B cell (primary cell): Measurements from ENCODE around the gene CXCR3. TPM values are rescaled to one million over a fixed set of nuclear protein-coding genes. Genes with fewer than 3 reads are reported as not detected.
A peak's percentile ranks its signal among the peaks of the same experiment; 100 is the strongest.

Source experiments
- ATAC-seq: fragments of 200-7000 bp; cut with Tn5 transposase; one replicate; pipeline ENCODE4 v1.10.0; 2021; ENCODE audit warnings: low read depth, mild to moderate bottlenecking, moderate number of reproducible peaks, moderate library complexity
- CTCF ChIA-PET: fragments of 350-600 bp; sonication (Branson Sonifier 250); formaldehyde crosslinking; loops from one replicate; lab custom pipeline; 2021; ENCODE audit warnings: antibody characterized with exemption, inconsistent platforms; lab: Charles Lee
- POLR2A ChIA-PET: fragments of 350-600 bp; sonication (Branson Sonifier 250); formaldehyde crosslinking; loops from one replicate; lab custom pipeline; 2021; ENCODE audit warnings: antibody characterized with exemption; lab: Charles Lee
- DNase-seq: peaks from one replicate; pipeline ENCODE4 v3.0.0; 2013
- H2AFZ ChIP-seq: 2 replicates; pipeline ENCODE4 v1.6.1; 2012; ENCODE audit warnings: mild to moderate bottlenecking, low read depth, low read length; ENCODE audit not compliant: insufficient read depth, poor library complexity, severe bottlenecking
- H3K27ac ChIP-seq, 2 donors: 1 replicate in 1 of 2; 2 replicates in 1 of 2; pipeline ENCODE4 v1.5.1; 2012 to 2013; ENCODE audit warnings: low read length in 2 of 2, mild to moderate bottlenecking in 2 of 2, moderate library complexity in 1 of 2
- H3K27me3 ChIP-seq, 4 experiments: fragments of 200-600 bp in 1 of 4; sonication (generic) in 1 of 4; replicated peaks in 1 of 4; 1 replicate in 2 of 4; 2 replicates in 2 of 4; pipeline versions ENCODE4 v1.6.1 to v1.7.0; 2013 to 2016; ENCODE audit warnings: low read length in 3 of 4, mild to moderate bottlenecking in 2 of 4, mixed read lengths in 1 of 4, moderate library complexity in 1 of 4; ENCODE audit not compliant: insufficient read depth in 4 of 4, control insufficient read depth in 3 of 4; ENCODE audit errors: control extremely low read depth in 1 of 4
- H3K36me3 ChIP-seq, 2 experiments: replicated peaks in 1 of 2; 1 replicate in 1 of 2; 2 replicates in 1 of 2; pipeline versions ENCODE4 v1.6.1 to v1.7.1; 2013; ENCODE audit warnings: low read length in 1 of 2; ENCODE audit not compliant: insufficient read depth in 2 of 2, control insufficient read depth in 1 of 2; ENCODE audit errors: control extremely low read depth in 1 of 2, extremely low read depth in 1 of 2
- H3K4me1 ChIP-seq, 2 donors: fragments of 200-600 bp in 1 of 2; sonication (generic) in 1 of 2; 1 replicate in 1 of 2; 2 replicates in 1 of 2; pipeline versions ENCODE4 v1.5.1 to v1.6.1; 2013 to 2017; ENCODE audit warnings: low read length in 2 of 2; ENCODE audit not compliant: control insufficient read depth in 2 of 2, insufficient read depth in 2 of 2
- H3K4me2 ChIP-seq: replicated peaks from 2 replicates; pipeline ENCODE3; 2012; ENCODE audit warnings: mild to moderate bottlenecking, low read depth, low read length; ENCODE audit not compliant: poor library complexity, severe bottlenecking
- H3K4me3 ChIP-seq, 5 experiments: fragments of 200-600 bp in 1 of 5; sonication (generic) in 1 of 5; 1 replicate in 3 of 5; 2 replicates in 2 of 5; pipeline versions ENCODE4 v1.5.1 to v1.7.0; 2011 to 2016; ENCODE audit warnings: low read length in 4 of 5, mild to moderate bottlenecking in 4 of 5, low read depth in 2 of 5, control low read depth in 1 of 5, moderate library complexity in 1 of 5; ENCODE audit not compliant: insufficient read depth in 1 of 5; ENCODE audit errors: control extremely low read depth in 1 of 5, extremely low read depth in 1 of 5
- H3K79me2 ChIP-seq: fragments of 200-600 bp; sonication (generic); one replicate; pipeline ENCODE4 v1.6.0; 2016; ENCODE audit warnings: low read length; ENCODE audit not compliant: control insufficient read depth, insufficient read depth
- H3K9ac ChIP-seq: fragments of 200-600 bp; sonication (generic); 2 replicates; pipeline ENCODE4 v1.6.1; 2017; ENCODE audit warnings: mild to moderate bottlenecking, low read length, moderate library complexity
- H3K9me3 ChIP-seq, 3 donors: one replicate each; pipeline versions ENCODE4 v1.6.1 to v1.7.1; 2013; ENCODE audit warnings: low read length in 2 of 3; ENCODE audit not compliant: control insufficient read depth in 2 of 3, insufficient read depth in 1 of 3; ENCODE audit errors: control extremely low read depth in 1 of 3
- H4K20me1 ChIP-seq: 2 replicates; pipeline ENCODE4 v1.6.0; 2012; ENCODE audit warnings: mild to moderate bottlenecking, low read length; ENCODE audit not compliant: insufficient read depth, control insufficient read depth, poor library complexity, severe bottlenecking
- H3K27ac Mint-ChIP-seq: one replicate; pipeline ENCODE4 v1.8.0; 2021; ENCODE audit warnings: mixed read lengths
- H3K27me3 Mint-ChIP-seq: one replicate; pipeline ENCODE4 v1.8.0; 2021; ENCODE audit warnings: mixed read lengths
- H3K4me1 Mint-ChIP-seq: one replicate; pipeline ENCODE4 v1.8.0; 2021; ENCODE audit warnings: mixed read lengths
- H3K4me3 Mint-ChIP-seq: one replicate; pipeline ENCODE4 v1.8.0; 2021; ENCODE audit warnings: mixed read lengths
- H3K9me3 Mint-ChIP-seq: one replicate; pipeline ENCODE4 v1.8.0; 2022; ENCODE audit warnings: mixed read lengths; ENCODE audit not compliant: insufficient read depth
- CTCF ChIP-seq: fragments of 200-600 bp; IDR thresholded peaks from one replicate; pipeline ENCODE4 v1.8.0; 2022; ENCODE audit warnings: antibody characterized with exemption, mild to moderate bottlenecking
- EZH2 ChIP-seq: IDR thresholded peaks from 2 replicates; pipeline ENCODE4 v1.6.1; 2012; ENCODE audit warnings: borderline replicate concordance, low read depth, mild to moderate bottlenecking, moderate library complexity, low read length; ENCODE audit not compliant: insufficient read depth, poor library complexity, severe bottlenecking
- WGBS: methylation state at CpG from one replicate; pipeline ENCODE4 v1.1.5; 2013; ENCODE audit warnings: missing lambda C conversion rate; ENCODE audit not compliant: insufficient coverage; 5-methylcytosine and 5-hydroxymethylcytosine counted together
- intact Hi-C: fragments of 100-400 bp; cut with micrococcal nuclease; formaldehyde crosslinking; loops from one replicate; pipeline ENCODE4 v1.10.0; 2022
- polyA plus RNA-seq: library from polyadenylated mRNA; depleted of rRNA; stranded (reverse); fragments of >200 nt; gene quantifications from 2 replicates; pipeline ENCODE4 v1.2.3, GENCODE V29; 2012
- total RNA-seq, 2 donors: library from RNA; stranded (reverse); fragments of 120-200 nt in 1 of 2; gene quantifications; 1 replicate in 1 of 2; 2 replicates in 1 of 2; pipeline versions ENCODE4 v1.2.3 to v1.2.4, GENCODE V29; 2013 to 2022

CXCR3 gene
- total and polyA plus RNA-seq, 2 donors (not counting 1 experiment from before 2014, with no cell fraction given), result 6.9 to 8.7 TPM

GRCh38 chrX:71637848-71638247 lies 19.5 kb upstream of the CXCR3 start:
- no peak for DNase-seq
- Histone ChIP-seq H3K79me2 (no peaks in the 10 kb centered on the region), H3K4me3 (peak overlapping the region in 1 of 5 experiments; percentile 1), H3K4me2 (peak overlapping the region; percentile 44), H4K20me1 (no peaks in the 10 kb centered on the region), H3K9ac (peak overlapping the region; percentile 6), H3K36me3 (no peaks in the 10 kb centered on the region), H3K27ac (peak overlapping the region; percentile 65 to 73), H3K27me3 (no peaks in the 10 kb centered on the region), H3K4me1 (peaks cover 24 to 27% of the 10 kb centered on the region in 2 donors), H2AFZ (peak overlapping the region; percentile 30), H3K9me3 (no peaks in the 10 kb centered on the region)
- peaks cover 18% of the 10 kb centered on the region for H3K4me1 Mint-ChIP-seq
- no peaks in the 10 kb centered on the region for H3K9me3 Mint-ChIP-seq
- H3K27me3 Mint-ChIP-seq, result no peaks in the 10 kb centered on the region
- peak; percentile 47 for ATAC-seq
- WGBS, result 48% methylated on average over 3 of the region's 4 CpGs
- ChIA-PET POLR2A (interaction anchor here (1.7 kb wide), 1 partner anchor 21 kb away, joined by 3 read pairs; no protein-coding TSS in a partner anchor), CTCF (interaction anchor here (0.8 to 1.3 kb wide), 2 partner anchors 16 to 20 kb away, joined by 3 to 4 read pairs; partner anchors contain the start of gene CXCR3)
- H3K4me3 Mint-ChIP-seq, result no peak overlapping the region
- TF ChIP-seq EZH2, result no peak
- TF ChIP-seq CTCF, result no peak
- intact Hi-C loops, result no loop called here
- H3K27ac Mint-ChIP-seq, result no peak overlapping the region

DNA sequence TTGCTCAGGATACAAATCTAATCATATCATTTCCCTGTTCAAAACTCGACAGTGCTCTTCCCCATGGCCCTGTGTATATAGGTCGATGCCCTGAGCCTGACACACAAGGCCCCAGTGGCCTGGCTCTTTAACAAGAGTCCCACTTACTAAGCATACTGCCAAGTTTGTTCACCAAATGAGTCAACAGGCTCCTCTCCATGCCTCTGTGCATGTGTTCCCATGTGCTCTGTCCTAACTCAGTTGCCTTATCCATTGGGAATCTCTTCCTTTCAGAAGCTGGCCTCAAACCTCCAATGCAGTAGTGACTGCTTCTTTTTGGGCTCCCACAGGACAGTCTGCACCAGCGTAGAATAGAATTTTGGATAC lies 18.9 kb upstream of the CXCR3 start:
- DNase-seq (no peak), ATAC-seq (peak; percentile 28)
- 57% methylated on average over 2 of the region's 3 CpGs for whole genome bisulfite sequencing
- Histone ChIP-seq H3K27ac (peak overlapping the region; percentile 65 to 73), H2AFZ (peak overlapping the region; percentile 50), H3K9ac (no peak overlapping the region), H3K36me3 (no peaks in the 10 kb centered on the region), H3K4me2 (peak overlapping the region; percentile 20), H3K9me3 (no peaks in the 10 kb centered on the region), H3K79me2 (no peaks in the 10 kb centered on the region), H3K4me3 (no peak overlapping the region), H3K27me3 (no peaks in the 10 kb centered on the region), H4K20me1 (no peaks in the 10 kb centered on the region), H3K4me1 (peaks cover 24 to 27% of the 10 kb centered on the region in 2 donors)
- intact Hi-C loops, result no loop called here
- Mint-ChIP-seq H3K4me3 (peak overlapping the region; percentile 44), H3K27me3 (no peaks in the 10 kb centered on the region), H3K4me1 (peaks cover 18% of the 10 kb centered on the region), H3K27ac (peak overlapping the region; percentile 81), H3K9me3 (no peaks in the 10 kb centered on the region)
- POLR2A ChIA-PET, result interaction anchor here (0.7 to 1.7 kb wide), 2 partner anchors 14 to 21 kb away, joined by 3 read pairs; no protein-coding TSS in a partner anchor
- CTCF ChIA-PET, result interaction anchor here (0.8 to 1.6 kb wide), 4 partner anchors 11 to 19 kb away, joined by 3 to 4 read pairs (median 4); partner anchors contain the start of gene CXCR3
- TF ChIP-seq EZH2, result no peak
- no peak for TF ChIP-seq CTCF
